IMR-90 (cell line): ENCODE measurements around the gene KIR3DL3. TPM values are rescaled to one million over a fixed set of nuclear protein-coding genes. Genes with fewer than 3 reads are reported as not detected.

Experiments used
- ATAC-seq: fragments of 200-7000 bp; cut with Tn5 transposase; 2 replicates; pipeline ENCODE4 v1.9.1; 2020; ENCODE audit warnings: low read depth, mild to moderate bottlenecking, moderate library complexity
- BruUV-seq: library from RNA; stranded (reverse); fragments of 400-500 nt; replicated peaks from 2 replicates; lab custom pipeline; 2021; lab: Mats Ljungman, UMichigan
- CTCF ChIA-PET: fragments of 300-600 bp; formaldehyde crosslinking; extraction: SDS; loops from one replicate; lab custom pipeline; 2021; ENCODE audit warnings: antibody characterized with exemption; lab: Yijun Ruan, JAX
- POLR2A ChIA-PET: fragments of 300-600 bp; sonication (Branson Sonifier 250); formaldehyde crosslinking; loops from one replicate; lab custom pipeline; 2022; ENCODE audit warnings: antibody characterized with exemption; ENCODE audit not compliant: unreplicated experiment; lab: Charles Lee
- DNase-seq: peaks from one replicate; pipeline ENCODE4 v3.0.0; 2013
- H2AFZ ChIP-seq: replicated peaks from 2 replicates; pipeline ENCODE3; 2013; ENCODE audit warnings: low read length, mild to moderate bottlenecking; ENCODE audit not compliant: poor library complexity
- H2AK5ac ChIP-seq: 2 replicates; pipeline ENCODE4 v1.6.1; 2013; ENCODE audit warnings: low read depth, low read length, inconsistent platforms
- H2AK9ac ChIP-seq: replicated peaks from 2 replicates; pipeline ENCODE3; 2013; ENCODE audit warnings: mild to moderate bottlenecking, low read depth, low read length, moderate library complexity; ENCODE audit not compliant: poor library complexity
- H2BK120ac ChIP-seq: 2 replicates; pipeline ENCODE4 v1.6.1; 2013; ENCODE audit warnings: low read depth, low read length, inconsistent platforms
- H2BK15ac ChIP-seq: 3 replicates; pipeline ENCODE4 v1.6.1; 2013; ENCODE audit warnings: low read depth, low read length, inconsistent platforms
- H2BK20ac ChIP-seq: 2 replicates; pipeline ENCODE4 v1.6.1; 2013; ENCODE audit warnings: low read depth, mild to moderate bottlenecking, inconsistent platforms, low read length, moderate library complexity
- H2BK5ac ChIP-seq: 2 replicates; pipeline ENCODE4 v1.6.1; 2013; ENCODE audit warnings: mild to moderate bottlenecking, low read depth, low read length, inconsistent platforms; ENCODE audit not compliant: poor library complexity, severe bottlenecking
- H3K14ac ChIP-seq: replicated peaks from 2 replicates; pipeline ENCODE4 v1.6.1; 2013; ENCODE audit warnings: low read depth, low read length, inconsistent platforms
- H3K18ac ChIP-seq: 2 replicates; pipeline ENCODE4 v1.6.1; 2013; ENCODE audit warnings: low read depth, low read length, control low read depth
- H3K23ac ChIP-seq: 2 replicates; pipeline ENCODE4 v1.6.1; 2013; ENCODE audit warnings: low read depth, low read length, inconsistent platforms
- H3K27ac ChIP-seq: 2 replicates; pipeline ENCODE4 v1.5.1; 2013; ENCODE audit warnings: mild to moderate bottlenecking, control low read depth, low read length; ENCODE audit not compliant: insufficient read depth
- H3K27me3 ChIP-seq: 2 replicates; pipeline ENCODE4 v1.6.1; 2013; ENCODE audit warnings: low read length; ENCODE audit not compliant: control insufficient read depth, insufficient read depth
- H3K36me3 ChIP-seq: 2 replicates; pipeline ENCODE4 v1.6.1; 2013; ENCODE audit warnings: low read length, mixed read lengths; ENCODE audit not compliant: control insufficient read depth, insufficient read depth
- H3K4ac ChIP-seq: 2 replicates; pipeline ENCODE4 v1.6.1; 2013; ENCODE audit warnings: low read depth, low read length, inconsistent platforms
- H3K4me1 ChIP-seq: 2 replicates; pipeline ENCODE4 v1.6.1; 2013; ENCODE audit warnings: low read length, mixed read lengths; ENCODE audit not compliant: control insufficient read depth, insufficient read depth
- H3K4me2 ChIP-seq: 2 replicates; pipeline ENCODE4 v1.6.1; 2013; ENCODE audit warnings: low read depth, mild to moderate bottlenecking, control low read depth, low read length, moderate library complexity
- H3K4me3 ChIP-seq: 2 replicates; pipeline ENCODE4 v1.5.1; 2013; ENCODE audit warnings: low read depth, mild to moderate bottlenecking, control low read depth, low read length, moderate library complexity; ENCODE audit not compliant: insufficient read depth
- H3K56ac ChIP-seq: 2 replicates; pipeline ENCODE4 v1.6.1; 2013; ENCODE audit warnings: low read length, inconsistent platforms; ENCODE audit not compliant: insufficient read depth; ENCODE audit errors: extremely low read depth
- H3K79me1 ChIP-seq, 2 experiments: 2 replicates each; pipeline ENCODE4 v1.6.1; 2013; ENCODE audit warnings: low read length in 2 of 2, inconsistent platforms in 1 of 2, low read depth in 1 of 2
- H3K9ac ChIP-seq: 2 replicates; pipeline ENCODE4 v1.6.1; 2013; ENCODE audit warnings: low read depth, low read length, control low read depth
- H3K9me1 ChIP-seq: 2 replicates; pipeline ENCODE4 v1.6.1; 2013; ENCODE audit warnings: low read length, inconsistent platforms; ENCODE audit not compliant: insufficient read depth
- H3K9me3 ChIP-seq: 2 replicates; pipeline ENCODE4 v1.6.1; 2013; ENCODE audit warnings: low read length; ENCODE audit not compliant: control insufficient read depth, insufficient read depth
- H4K20me1 ChIP-seq: 2 replicates; pipeline ENCODE4 v1.6.1; 2013; ENCODE audit warnings: low read length, inconsistent platforms; ENCODE audit not compliant: insufficient read depth
- H4K5ac ChIP-seq: 2 replicates; pipeline ENCODE4 v1.6.1; 2013; ENCODE audit warnings: mild to moderate bottlenecking, low read depth, low read length, control low read depth
- H4K8ac ChIP-seq, 2 experiments: 2 replicates each; pipeline ENCODE4 v1.6.1; 2013; ENCODE audit warnings: low read depth in 2 of 2, low read length in 2 of 2, control low read depth in 1 of 2, inconsistent platforms in 1 of 2
- H4K91ac ChIP-seq: 2 replicates; pipeline ENCODE4 v1.6.1; 2013; ENCODE audit warnings: low read depth, low read length, inconsistent platforms; ENCODE audit not compliant: insufficient read depth
- BHLHE40 ChIP-seq: fragments of 150-350 bp; IDR thresholded peaks from 2 replicates; pipeline ENCODE4 v1.6.1; 2016; ENCODE audit warnings: mild to moderate bottlenecking, low read depth, low read length
- FOS ChIP-seq: fragments of 150-350 bp; IDR thresholded peaks from 2 replicates; pipeline ENCODE4 v1.6.1; 2016; ENCODE audit warnings: low read depth, low read length
- MAFK ChIP-seq: IDR thresholded peaks from 2 replicates; pipeline ENCODE4 v1.6.1; 2012; ENCODE audit warnings: low read depth, low read length, improper control_type of control experiment
- POLR2A ChIP-seq: IDR thresholded peaks from 2 replicates; pipeline ENCODE4 v1.6.1; 2012; ENCODE audit warnings: mild to moderate bottlenecking, low read depth, low read length
- RCOR1 ChIP-seq: IDR thresholded peaks from 2 replicates; pipeline ENCODE4 v1.6.1; 2012; ENCODE audit warnings: mild to moderate bottlenecking, low read length, improper control_type of control experiment; ENCODE audit not compliant: insufficient replicate concordance
- WGBS, 2 experiments: methylation state at CpG; one replicate each; pipeline versions ENCODE4 v1.1.5 to v1.1.7; 2013; ENCODE audit warnings: missing lambda C conversion rate in 2 of 2; ENCODE audit not compliant: insufficient read length in 1 of 2; ENCODE audit errors: extremely low coverage in 2 of 2; 5-methylcytosine and 5-hydroxymethylcytosine counted together
- dilution Hi-C: fragments of 300-500 bp; cut with HindIII; formaldehyde crosslinking; loops from one replicate; pipeline ENCODE4 v1.14.3; 2018; ENCODE audit warnings: low sequenced_read_pairs; ENCODE audit not compliant: unreplicated experiment
- in situ Hi-C: fragments of 300-500 bp; cut with MboI; formaldehyde crosslinking; loops from 3 replicates; pipeline ENCODE4 v1.14.3; 2019; ENCODE audit warnings: low sequenced_read_pairs, inconsistent platforms, mixed read lengths
- intact Hi-C: fragments of 100-400 bp; cut with micrococcal nuclease; formaldehyde crosslinking; loops from 2 replicates; pipeline ENCODE4 v1.10.0; 2022
- polyA plus RNA-seq, 3 experiments: library from polyadenylated mRNA; depleted of rRNA; stranded (reverse); fragments of >200 nt; gene quantifications; 2 replicates each; pipeline ENCODE4 v1.2.3, GENCODE V29; 2012; ENCODE audit warnings: low replicate concordance in 1 of 3
- total RNA-seq: library from RNA; depleted of rRNA; stranded (reverse); fragments of >200 nt; gene quantifications from 2 replicates; pipeline ENCODE4 v1.2.3, GENCODE V29; 2012

KIR3DL3 gene
- total and polyA plus RNA-seq, 2 of the 4 experiments (the other 2 are of a cell fraction), result not detected

GRCh38 chr19:54729416-54730188 is 5.4 kb downstream of the KIR3DL3 start:
- H3K27ac ChIP-seq, result no peak overlapping the region
- no peak overlapping the region for H2AK9ac ChIP-seq
- no peak overlapping the region for H4K5ac ChIP-seq
- no peaks in the 10 kb centered on the region for H3K9me1 ChIP-seq
- no peaks in the 10 kb centered on the region for H3K79me1 ChIP-seq
- no peak overlapping the region for H3K9ac ChIP-seq
- no peak overlapping the region for H3K4me3 ChIP-seq
- DNase-seq (no peak), ATAC-seq (no peak)
- no TSS peak for BruUV-seq
- no peak overlapping the region for H3K56ac ChIP-seq
- no peaks in the 10 kb centered on the region for H3K36me3 ChIP-seq
- H3K4me2 ChIP-seq, result no peak overlapping the region
- no peak overlapping the region for H2BK20ac ChIP-seq
- H3K4ac ChIP-seq, result no peak overlapping the region
- TF ChIP-seq BHLHE40 (no peak), POLR2A (no peak), MAFK (no peak), FOS (no peak), RCOR1 (no peak)
- H3K18ac ChIP-seq, result no peak overlapping the region
- no peak overlapping the region for H3K23ac ChIP-seq
- no peak overlapping the region for H3K14ac ChIP-seq
- no peaks in the 10 kb centered on the region for H3K4me1 ChIP-seq
- dilution Hi-C loops, result no loop called here
- ChIA-PET POLR2A (no interaction called here), CTCF (no interaction called here)
- intact Hi-C loops, result no loop called here
- H2BK120ac ChIP-seq, result no peak overlapping the region
- no peak overlapping the region for H2BK15ac ChIP-seq
- H2AFZ ChIP-seq, result no peak overlapping the region
- H2AK5ac ChIP-seq, result no peak overlapping the region
- in situ Hi-C loops, result no loop called here
- no peak overlapping the region for H2BK5ac ChIP-seq
- no peaks in the 10 kb centered on the region for H3K27me3 ChIP-seq
- WGBS, 2 experiments, result 62% methylated on average over 8 of the region's 15 CpGs; no CpG with 5 or more reads in 1 of the 2 experiments
- peaks cover 34% of the 10 kb centered on the region for H3K9me3 ChIP-seq
- H4K91ac ChIP-seq, result no peak overlapping the region
- no peaks in the 10 kb centered on the region for H4K20me1 ChIP-seq
- no peak overlapping the region for H4K8ac ChIP-seq
